Hematopoietic multipotent progenitor cell treated with erythropoietin and hydrocortisone succinate and interleukin-3 and kit ligand, for 8 days (in vitro differentiated cells): ENCODE measurements around the gene RPP40.
"Not testable (repeated sequence)": the region's sequence is repeated elsewhere in the genome, so short reads cannot be mapped to it uniquely, and the experiment has no call there.

Source experiments
- DNase-seq: peaks from one replicate; pipeline ENCODE4 v3.0.0-alpha.2; 2015

Gene RPP40

GRCh38 chr6:5003604-5004372, at the start of gene RPP40:
Gene RPP40, minus strand, starts transcription at chr6:5004037. Its CDS starts 35 bp downstream, at chr6:5004002.
- DNase-seq, result peak; percentile 98

GRCh38 chr6:5053038-5053437, 49.2 kb upstream of the RPP40 start:
- DNase-seq, result no peak

- DNase-seq, result no peak
Measured at GRCh38 chr6:5051394-5051793, 47.6 kb upstream of the RPP40 start.

GRCh38 chr6:5050009-5050408, 46.2 kb upstream of the RPP40 start:
- DNase-seq, result no peak

GRCh38 chr6:5046430-5046829, 42.6 kb upstream of the RPP40 start:
- DNase-seq, result no peak

- DNase-seq, result no peak
Measured at GRCh38 chr6:5045416-5045815, 41.6 kb upstream of the RPP40 start.

GRCh38 chr6:5044866-5045265, 41.0 kb upstream of the RPP40 start:
- DNase-seq, result no peak

GRCh38 chr6:5042436-5042835, 38.6 kb upstream of the RPP40 start:
- no peak for DNase-seq

- DNase-seq, result no peak
Measured at GRCh38 chr6:5041955-5042354, 38.1 kb upstream of the RPP40 start.

- DNase-seq, result no peak
Measured at GRCh38 chr6:5036269-5036668, 32.4 kb upstream of the RPP40 start.

- no peak for DNase-seq
Measured at GRCh38 chr6:5034736-5035135, 30.9 kb upstream of the RPP40 start.

- DNase-seq, result no peak
Measured at GRCh38 chr6:5034328-5034727, 30.5 kb upstream of the RPP40 start.

- not testable (repeated sequence) for DNase-seq
Measured at GRCh38 chr6:5033214-5033904, 29.5 kb upstream of the RPP40 start.

- not testable (repeated sequence) for DNase-seq
Measured at GRCh38 chr6:5032706-5033105, 28.9 kb upstream of the RPP40 start.

GRCh38 chr6:5031150-5031549, 27.3 kb upstream of the RPP40 start:
- no peak for DNase-seq

GRCh38 chr6:5030596-5031136, 26.8 kb upstream of the RPP40 start:
- DNase-seq, result peak; percentile 93

- DNase-seq, result no peak
Measured at GRCh38 chr6:5029609-5030008, 25.8 kb upstream of the RPP40 start.

GRCh38 chr6:5028921-5029320, 25.1 kb upstream of the RPP40 start:
- no peak for DNase-seq

- DNase-seq, result no peak
Measured at GRCh38 chr6:5028301-5028700, 24.5 kb upstream of the RPP40 start.

- DNase-seq, result peak; percentile 10
Measured at GRCh38 chr6:5025911-5026819, 22.3 kb upstream of the RPP40 start.

GRCh38 chr6:5023923-5024322, 20.1 kb upstream of the RPP40 start:
- no peak for DNase-seq

- no peak for DNase-seq
Measured at GRCh38 chr6:5020142-5020541, 16.3 kb upstream of the RPP40 start.

GRCh38 chr6:5014072-5014561, 10.3 kb upstream of the RPP40 start:
- no peak for DNase-seq
